HepG2 (cell line): Measurements from ENCODE around the gene CDH23. TPM values are rescaled to one million over a fixed set of nuclear protein-coding genes. Genes with fewer than 3 reads are reported as not detected.

ENCODE experiments used
- ATAC-seq: fragments of 200-7000 bp; cut with Tn5 transposase; 3 replicates; pipeline ENCODE4 v1.9.1; 2020; ENCODE audit warnings: mild to moderate bottlenecking, moderate library complexity
- BruUV-seq: library from RNA; stranded (reverse); fragments of 400-500 nt; replicated peaks from 2 replicates; lab custom pipeline; 2021; lab: Mats Ljungman, UMichigan
- CTCF ChIA-PET: fragments of 300-600 bp; formaldehyde crosslinking; extraction: SDS; loops from one replicate; lab custom pipeline; 2021; ENCODE audit warnings: low total read pairs, inconsistent platforms, low intra/inter-chr PET ratio; lab: Yijun Ruan, JAX
- POLR2A ChIA-PET: fragments of 350-600 bp; sonication (Branson Sonifier 250); formaldehyde crosslinking; loops from one replicate; lab custom pipeline; 2020; ENCODE audit warnings: antibody characterized with exemption, inconsistent platforms; lab: Yijun Ruan, JAX
- DNase-seq: peaks from one replicate; pipeline ENCODE4 v3.0.0-alpha.2; 2015; ENCODE audit warnings: low spot score
- FAIRE-seq: peaks from 3 replicates; lab custom pipeline; 2011; peaks lifted over from hg19 to GRCh38; lab: Jason Lieb, UNC
- H2AFZ ChIP-seq: one replicate; pipeline ENCODE4 v1.6.1; 2011; ENCODE audit warnings: low read length, inconsistent platforms
- H3K27ac ChIP-seq: fragments of 300-600 bp; 3 replicates; pipeline ENCODE4 v1.8.0; 2011; ENCODE audit warnings: mixed run types, mild to moderate bottlenecking, mixed read lengths, low read length, inconsistent platforms; ENCODE audit not compliant: insufficient read depth; ENCODE audit errors: extremely low read length
- H3K27me3 ChIP-seq, 2 experiments: fragments of 200-600 bp in 1 of 2; 2 replicates in 1 of 2; 3 replicates in 1 of 2; pipeline versions ENCODE4 v1.6.0 to v1.8.0; 2011; ENCODE audit warnings: low read length in 2 of 2, mild to moderate bottlenecking in 2 of 2, moderate library complexity in 2 of 2, inconsistent platforms in 1 of 2; ENCODE audit not compliant: insufficient read depth in 2 of 2, control insufficient read depth in 1 of 2
- H3K36me3 ChIP-seq, 2 experiments: fragments of 200-600 bp in 1 of 2; replicated peaks in 1 of 2; 2 replicates in 1 of 2; 3 replicates in 1 of 2; pipeline versions ENCODE4 v1.5.1 to v1.8.0; 2011; ENCODE audit warnings: low read length in 2 of 2, inconsistent platforms in 1 of 2; ENCODE audit not compliant: insufficient read depth in 2 of 2, control insufficient read depth in 1 of 2
- H3K4me1 ChIP-seq: 2 replicates; pipeline ENCODE4 v1.5.1; 2012; ENCODE audit warnings: low read length, inconsistent platforms; ENCODE audit not compliant: insufficient read depth
- H3K4me2 ChIP-seq: 2 replicates; pipeline ENCODE4 v1.6.0; 2011; ENCODE audit warnings: low read depth, low read length, inconsistent platforms
- H3K4me3 ChIP-seq, 3 experiments: fragments of 200-600 bp in 1 of 3; sonication (generic), shearing (Covaris generic) in 1 of 3; replicated peaks in 1 of 3; 2 replicates each; pipeline ENCODE4 v1.5.1; 2011 to 2016; ENCODE audit warnings: low read length in 3 of 3, inconsistent platforms in 2 of 3, low read depth in 2 of 3, mild to moderate bottlenecking in 2 of 3, control low read depth in 1 of 3, mixed read lengths in 1 of 3; ENCODE audit not compliant: insufficient read depth in 1 of 3
- H3K79me2 ChIP-seq: one replicate; pipeline ENCODE4 v1.6.1; 2011; ENCODE audit warnings: low read length, inconsistent platforms; ENCODE audit not compliant: insufficient read depth
- H3K9ac ChIP-seq: 2 replicates; pipeline ENCODE4 v1.6.0; 2011; ENCODE audit warnings: mild to moderate bottlenecking, low read depth, low read length, inconsistent platforms; ENCODE audit not compliant: insufficient read depth
- H3K9me3 ChIP-seq: 2 replicates; pipeline ENCODE4 v1.5.1; 2012; ENCODE audit warnings: mild to moderate bottlenecking, low read length
- H4K20me1 ChIP-seq: 2 replicates; pipeline ENCODE4 v1.6.0; 2011; ENCODE audit warnings: inconsistent platforms, mild to moderate bottlenecking, low read length, moderate library complexity; ENCODE audit not compliant: insufficient read depth
- BCL6 ChIP-seq: IDR thresholded peaks from 2 replicates; pipeline ENCODE4 v1.6.1; 2016; ENCODE audit warnings: missing genetic modification reagents, missing compliant biosample characterization
- BHLHE40 ChIP-seq: IDR thresholded peaks from 2 replicates; pipeline ENCODE4 v1.6.1; 2011; ENCODE audit warnings: low read length, improper control_type of control experiment
- MXD1 ChIP-seq: sonication (generic); formaldehyde crosslinking; IDR thresholded peaks from 2 replicates; pipeline ENCODE4 v1.4.0; 2020; ENCODE audit warnings: mild to moderate bottlenecking, missing genetic modification reagents
- SALL1 ChIP-seq: sonication (generic); formaldehyde crosslinking; IDR thresholded peaks from 2 replicates; pipeline ENCODE4 v1.8.0; 2022; ENCODE audit warnings: mild to moderate bottlenecking, missing genetic modification reagents
- ZMYM3 ChIP-seq: sonication (generic); formaldehyde crosslinking; IDR thresholded peaks from 2 replicates; pipeline ENCODE4 v1.5.1; 2020; ENCODE audit warnings: mild to moderate bottlenecking, missing genetic modification reagents
- ZNF12 ChIP-seq: sonication (generic); formaldehyde crosslinking; IDR thresholded peaks from 2 replicates; pipeline ENCODE4 v1.5.0; 2020; ENCODE audit warnings: missing genetic modification reagents
- ZNF263 ChIP-seq: sonication (generic); formaldehyde crosslinking; IDR thresholded peaks from 2 replicates; pipeline ENCODE4 v1.4.0; 2020; ENCODE audit warnings: missing genetic modification reagents
- ZNF512 ChIP-seq: sonication (generic); formaldehyde crosslinking; IDR thresholded peaks from 2 replicates; pipeline ENCODE4 v1.4.0; 2020; ENCODE audit warnings: mild to moderate bottlenecking, missing genetic modification reagents
- ZNF564 ChIP-seq: sonication (generic); formaldehyde crosslinking; IDR thresholded peaks from 2 replicates; pipeline ENCODE4 v1.8.1; 2023; ENCODE audit warnings: mild to moderate bottlenecking, missing genetic modification reagents
- WGBS: methylation state at CpG from one replicate; pipeline ENCODE4 v1.1.6; 2017; ENCODE audit warnings: low lambda C conversion rate; 5-methylcytosine and 5-hydroxymethylcytosine counted together
- in situ Hi-C: cut with HindIII; loops from 2 replicates; pipeline ENCODE4 v1.10.0; 2017; ENCODE audit warnings: low pct_unique_long_range_greater_than_20kb; ENCODE audit not compliant: extremely low pct_ligation_motif_present
- intact Hi-C: fragments of 100-400 bp; cut with micrococcal nuclease; formaldehyde crosslinking; loops from one replicate; pipeline ENCODE4 v1.10.0; 2022; ENCODE audit not compliant: unreplicated experiment
- polyA plus RNA-seq, 8 experiments: library from polyadenylated mRNA; depleted of rRNA in 3 of 8; stranded (reverse) in 7 of 8; unstranded in 1 of 8; fragments of >200 nt; fragmentation: Illumina TruSeq in 4 of 8; extraction: Trizol in 4 of 8; gene quantifications; 2 replicates each; pipeline versions ENCODE4 v1.2.1 to v1.2.3, GENCODE V29; 2011 to 2016; ENCODE audit warnings: low read depth in 4 of 8, missing spikeins in 1 of 8, mixed read lengths in 1 of 8; ENCODE audit not compliant: insufficient read depth in 1 of 8
- total RNA-seq, 5 experiments: library from RNA; depleted of rRNA; stranded (reverse); fragments of >200 nt; fragmentation: Illumina TruSeq; extraction: Trizol; gene quantifications; 2 replicates each; pipeline ENCODE4 v1.2.3, GENCODE V29; 2016; ENCODE audit warnings: low read depth in 1 of 5

Gene CDH23
- total and polyA plus RNA-seq, 2 of the 13 experiments (the other 11 are each of a cell fraction or from before 2014, with no cell fraction given): 0.13 TPM; not detected in 1

GRCh38 chr10:71634531-71635164, 237.9 kb downstream of the CDH23 start (continued):
- 0 out of 2 replicates have a peak, but pooled peaks have one; percentile 13 for TF ChIP-seq BCL6 (CRISPR knock-in tag)

- peaks cover 0 to 5% of the 10 kb centered on the region in 2 experiments; a peak in 2 of 5 replicates for H3K27me3 ChIP-seq
- no peaks in the 10 kb centered on the region for H3K79me2 ChIP-seq
- H2AFZ ChIP-seq: no peak overlapping the region
- intact Hi-C loops: no loop called here
- peak; percentile 18 for FAIRE-seq
- no peak for ATAC-seq
- no peaks in the 10 kb centered on the region for H3K36me3 ChIP-seq
- H3K9ac ChIP-seq: no peak overlapping the region
- POLR2A ChIA-PET: no interaction called here
- H3K4me3 ChIP-seq: peak overlapping the region in 1 of 3 experiments; percentile 35; a peak in 3 of 6 replicates
- 0 out of 2 replicates have a peak, but pooled peaks have one; percentile 7 for TF ChIP-seq SALL1
- no peak for TF ChIP-seq MXD1 (CRISPR knock-in tag)
- peak; percentile 32; the same call in 1 of the 2 replicates for TF ChIP-seq BHLHE40
- peak; percentile 84; the same call in 1 of the 2 replicates for TF ChIP-seq ZNF512 (CRISPR knock-in tag)
- TF ChIP-seq ZMYM3 (CRISPR knock-in tag): no peak
- peak; percentile 96 for TF ChIP-seq ZNF12
- TF ChIP-seq ZNF564 (CRISPR knock-in tag): peak; percentile 56; the same call in 1 of the 2 replicates
- peak; percentile 45; the same call in 1 of the 2 replicates for TF ChIP-seq ZNF263 (CRISPR knock-in tag)
- TF ChIP-seq, all 625 proteins: peak for 6
- no peak overlapping the region for H3K27ac ChIP-seq
- H3K9me3 ChIP-seq: no peaks in the 10 kb centered on the region
- WGBS: 1% methylated on average over 13 of the region's 13 CpGs
- peaks cover 66% of the 10 kb centered on the region for H3K4me1 ChIP-seq
- H4K20me1 ChIP-seq: no peaks in the 10 kb centered on the region
- peak overlapping the region; percentile 60 for H3K4me2 ChIP-seq
- DNase-seq: no peak
- CTCF ChIA-PET: no interaction called here
- in situ Hi-C loops: no loop called here
- BruUV-seq: no TSS peak
Measured at GRCh38 chr10:71635251-71635866, 238.6 kb downstream of the CDH23 start.
